ENCODE results near the gene SDHAF2.
"Not testable (repeated sequence)": the region's sequence is repeated elsewhere in the genome, so short reads cannot be mapped to it uniquely, and the experiment has no call there.

SDHAF2 gene

GRCh38 chr11:61442616-61443015, 12.7 kb downstream of the SDHAF2 start:
- ATAC-seq (replicated peaks) (no peak), DNase-seq (no peak)
- Mint-ChIP-seq H3K9me3 (no peaks in the 10 kb centered on the region), H3K4me3 (no peak overlapping the region), H3K27me3 (no peaks in the 10 kb centered on the region), H3K27ac (peak overlapping the region; percentile 31 to 52), H3K36me3 (ENCODE audit: insufficient read depth) (peaks cover 81% of the 10 kb centered on the region), H3K4me1 (ENCODE audit: low read depth in 2 of 2) (peaks cover 3 to 12% of the 10 kb centered on the region in 2 donors)

DNA sequence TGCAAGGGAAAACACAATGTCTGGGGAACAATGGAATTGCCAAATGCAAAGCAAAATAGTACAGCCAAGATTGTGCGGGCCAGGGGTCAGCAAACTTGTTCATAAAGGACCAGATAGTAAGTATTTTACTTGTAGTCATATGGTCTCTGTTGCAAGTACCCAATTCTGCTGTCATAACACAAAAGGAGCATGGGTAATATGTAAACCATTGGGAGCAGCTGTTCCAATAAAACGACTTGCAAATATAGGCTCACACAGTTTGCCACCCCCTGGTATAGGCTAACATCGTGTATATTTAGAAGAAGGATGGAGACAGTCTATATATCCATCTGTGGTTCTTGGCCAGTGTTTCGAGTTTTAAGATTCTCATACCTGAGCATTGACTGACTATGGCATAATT, 15.6 kb downstream of the SDHAF2 start:
- H3K36me3 Mint-ChIP-seq (ENCODE audit: insufficient read depth) = peaks cover 68% of the 10 kb centered on the region
- no peaks in the 10 kb centered on the region for H3K27me3 Mint-ChIP-seq
- DNase-seq (no peak), ATAC-seq (replicated peaks) (no peak)
- H3K4me1 Mint-ChIP-seq (ENCODE audit: low read depth in 2 of 2) = peaks cover 7 to 15% of the 10 kb centered on the region in 2 donors
- H3K4me3 Mint-ChIP-seq = no peak overlapping the region
- H3K27ac Mint-ChIP-seq = no peak overlapping the region
- H3K9me3 Mint-ChIP-seq = no peaks in the 10 kb centered on the region

DNA sequence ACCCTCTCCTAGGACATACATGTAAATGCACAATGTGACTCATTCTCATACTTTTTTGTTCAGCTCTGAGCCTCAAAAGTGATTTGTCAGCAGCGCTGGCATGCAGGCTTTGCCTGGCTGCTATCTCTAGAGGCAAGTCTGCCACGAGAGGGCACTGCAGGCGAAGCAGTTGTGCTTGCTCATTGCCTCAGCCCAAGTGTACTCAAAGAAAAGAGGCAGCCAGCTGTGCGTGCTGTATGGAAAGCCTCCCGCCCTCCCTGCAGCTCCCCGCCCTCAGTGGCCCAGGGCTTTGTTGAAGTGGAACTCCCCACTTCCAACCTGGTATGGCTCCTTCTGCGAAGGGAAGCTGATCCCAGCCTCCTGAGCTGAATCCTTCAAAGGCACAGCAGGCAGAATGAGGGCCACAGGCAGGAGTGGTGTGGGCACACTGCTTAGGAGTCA, 16.3 kb downstream of the SDHAF2 start:
- H3K36me3 Mint-ChIP-seq (ENCODE audit: insufficient read depth) = peaks cover 65% of the 10 kb centered on the region
- DNase-seq (peak; percentile 44 to 46 (median 46)), ATAC-seq (replicated peaks) (peak; percentile 80)
- peaks cover 7 to 15% of the 10 kb centered on the region in 2 donors for H3K4me1 Mint-ChIP-seq (ENCODE audit: low read depth in 2 of 2)
- no peaks in the 10 kb centered on the region for H3K27me3 Mint-ChIP-seq
- no peak overlapping the region for H3K27ac Mint-ChIP-seq
- H3K9me3 Mint-ChIP-seq = no peaks in the 10 kb centered on the region
- H3K4me3 Mint-ChIP-seq = no peak overlapping the region

GRCh38 chr11:61447601-61448551, 18.0 kb downstream of the SDHAF2 start:
- DNase-seq = no peak
- Mint-ChIP-seq H3K27ac (peak overlapping the region; percentile 65 to 74), H3K4me3 (no peak overlapping the region), H3K4me1 (ENCODE audit: low read depth in 2 of 2) (peaks cover 7 to 15% of the 10 kb centered on the region in 2 donors), H3K9me3 (no peaks in the 10 kb centered on the region), H3K36me3 (ENCODE audit: insufficient read depth) (peaks cover 51% of the 10 kb centered on the region), H3K27me3 (no peaks in the 10 kb centered on the region)
- ATAC-seq (replicated peaks) = no peak

DNA sequence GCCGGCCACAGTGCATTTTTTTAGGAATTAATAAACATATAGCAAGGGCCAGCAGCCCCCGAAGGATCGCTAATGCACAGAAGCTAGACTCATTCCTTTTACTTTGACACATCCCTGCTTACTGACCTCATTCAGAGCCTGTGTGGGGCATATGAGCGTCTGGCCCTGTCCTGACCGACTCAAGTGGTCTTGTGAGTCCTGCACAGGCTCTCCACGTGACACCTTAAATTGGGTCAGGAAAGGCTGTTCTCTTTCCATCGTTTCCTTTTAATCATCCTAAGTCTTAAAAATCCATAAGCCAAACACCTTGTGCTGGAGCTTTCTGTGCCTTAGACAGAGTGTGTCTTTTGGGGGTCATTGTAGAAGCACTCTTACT, 18.6 kb downstream of the SDHAF2 start:
- H3K4me3 Mint-ChIP-seq = no peak overlapping the region
- H3K27me3 Mint-ChIP-seq = no peaks in the 10 kb centered on the region
- no peaks in the 10 kb centered on the region for H3K9me3 Mint-ChIP-seq
- H3K36me3 Mint-ChIP-seq (ENCODE audit: insufficient read depth) = peaks cover 45% of the 10 kb centered on the region
- ATAC-seq (replicated peaks) (no peak), DNase-seq (no peak)
- peaks cover 7 to 9% of the 10 kb centered on the region in 2 donors for H3K4me1 Mint-ChIP-seq (ENCODE audit: low read depth in 2 of 2)
- peak overlapping the region in 1 of 2 donors; percentile 74 for H3K27ac Mint-ChIP-seq

DNA sequence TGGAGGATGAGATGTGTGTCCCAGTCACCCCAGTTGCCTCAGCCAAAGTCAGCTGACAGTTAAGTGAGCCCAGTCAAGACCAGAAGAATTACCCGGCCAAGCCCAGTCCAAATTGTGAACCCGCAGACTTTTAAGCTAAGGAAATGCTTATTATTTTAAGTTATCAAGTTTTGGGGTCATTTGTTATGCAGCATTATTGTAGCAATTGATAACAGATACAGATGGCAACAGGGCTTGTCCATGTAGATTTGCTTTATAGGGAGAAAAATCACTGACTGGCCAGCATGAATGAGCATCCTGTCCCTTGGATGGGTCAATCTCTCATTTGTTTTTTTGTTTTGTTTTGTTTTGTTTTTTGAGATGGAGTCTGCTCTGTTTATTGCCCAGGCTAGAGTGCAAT, 22.9 kb downstream of the SDHAF2 start:
- no peaks in the 10 kb centered on the region for H3K9me3 Mint-ChIP-seq
- DNase-seq (no peak), ATAC-seq (replicated peaks) (no peak)
- peaks cover 17% of the 10 kb centered on the region for H3K36me3 Mint-ChIP-seq (ENCODE audit: insufficient read depth)
- H3K27ac Mint-ChIP-seq = no peak overlapping the region
- no peak overlapping the region for H3K4me3 Mint-ChIP-seq
- H3K4me1 Mint-ChIP-seq (ENCODE audit: low read depth in 2 of 2) = peaks cover 6 to 20% of the 10 kb centered on the region in 2 donors
- no peaks in the 10 kb centered on the region for H3K27me3 Mint-ChIP-seq

DNA sequence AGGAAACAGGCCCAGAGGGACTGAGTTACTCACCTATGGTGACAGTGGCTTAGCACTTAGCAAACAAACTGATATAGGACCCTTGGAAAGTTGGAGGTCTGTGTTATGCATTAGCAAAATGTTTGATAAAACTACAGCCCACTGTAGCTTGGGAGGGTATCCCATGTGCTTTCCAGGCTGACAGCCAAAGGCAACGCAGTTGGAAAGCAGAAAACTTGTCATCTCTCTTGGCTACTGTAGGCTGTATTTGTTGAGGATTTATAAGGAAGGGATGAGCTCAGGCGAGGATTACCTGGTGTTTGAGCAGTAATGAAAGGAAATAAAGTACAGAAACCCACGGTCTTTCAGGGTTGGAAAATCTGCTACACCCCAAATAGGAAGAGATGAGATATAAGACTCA, 23.8 kb downstream of the SDHAF2 start:
- ATAC-seq (replicated peaks) = no peak
- peaks cover 12% of the 10 kb centered on the region for H3K36me3 Mint-ChIP-seq (ENCODE audit: insufficient read depth)
- H3K27me3 Mint-ChIP-seq = no peaks in the 10 kb centered on the region
- no peaks in the 10 kb centered on the region for H3K9me3 Mint-ChIP-seq
- H3K4me3 Mint-ChIP-seq = no peak overlapping the region
- no peak for DNase-seq
- peak overlapping the region in 1 of 2 donors; percentile 80 for H3K27ac Mint-ChIP-seq
- H3K4me1 Mint-ChIP-seq (ENCODE audit: low read depth in 2 of 2) = peaks cover 4 to 18% of the 10 kb centered on the region in 2 donors

- ATAC-seq (replicated peaks) (no peak), DNase-seq (no peak)
- Mint-ChIP-seq H3K36me3 (ENCODE audit: insufficient read depth) (peaks cover 10% of the 10 kb centered on the region), H3K27ac (peak overlapping the region in 1 of 2 donors; percentile 80), H3K27me3 (no peaks in the 10 kb centered on the region), H3K4me3 (no peak overlapping the region), H3K4me1 (ENCODE audit: low read depth in 2 of 2) (peaks cover 4 to 16% of the 10 kb centered on the region in 2 donors), H3K9me3 (no peaks in the 10 kb centered on the region)
These were observed 24.6 kb downstream of the SDHAF2 start for GRCh38 chr11:61454520-61454919.

GRCh38 chr11:61460474-61460881, 30.6 kb downstream of the SDHAF2 start:
- ATAC-seq (replicated peaks) = no peak
- DNase-seq = no peak
- Mint-ChIP-seq H3K27ac (peak overlapping the region; percentile 81 to 82), H3K4me1 (ENCODE audit: low read depth in 2 of 2) (peaks cover 4 to 11% of the 10 kb centered on the region in 2 donors), H3K9me3 (no peaks in the 10 kb centered on the region), H3K4me3 (no peak overlapping the region), H3K36me3 (ENCODE audit: insufficient read depth) (peaks cover 5% of the 10 kb centered on the region), H3K27me3 (no peaks in the 10 kb centered on the region)

GRCh38 chr11:61460986-61461385, 31.1 kb downstream of the SDHAF2 start:
- no peaks in the 10 kb centered on the region for H3K9me3 Mint-ChIP-seq
- no peaks in the 10 kb centered on the region for H3K27me3 Mint-ChIP-seq
- H3K27ac Mint-ChIP-seq = peak overlapping the region; percentile 81 to 82
- H3K36me3 Mint-ChIP-seq (ENCODE audit: insufficient read depth) = peaks cover 5% of the 10 kb centered on the region
- H3K4me1 Mint-ChIP-seq (ENCODE audit: low read depth in 2 of 2) = peaks cover 4 to 11% of the 10 kb centered on the region in 2 donors
- no peak for ATAC-seq (replicated peaks)
- no peak overlapping the region for H3K4me3 Mint-ChIP-seq
- no peak for DNase-seq

DNA sequence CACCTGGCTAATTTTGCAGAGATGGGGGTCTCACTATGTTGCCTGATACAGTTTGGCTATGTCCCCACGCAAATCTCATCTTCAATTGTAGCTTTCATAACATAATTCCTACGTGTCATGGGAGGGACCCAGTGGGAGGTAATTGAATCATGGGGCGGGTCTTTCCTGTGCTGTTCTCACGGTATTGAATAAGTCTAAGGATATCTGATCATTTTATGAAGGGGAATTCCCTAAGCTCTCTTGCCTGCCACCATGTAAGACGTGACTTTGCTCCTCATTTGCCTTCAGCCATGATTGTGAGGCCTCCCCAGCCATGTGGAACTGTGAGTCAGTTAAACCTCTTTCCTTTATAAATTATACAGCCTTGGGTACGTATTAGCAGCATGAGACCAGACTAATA, 37.7 kb downstream of the SDHAF2 start:
- H3K27ac Mint-ChIP-seq = peak overlapping the region in 1 of 2 donors; percentile 58
- not testable (repeated sequence) for H3K27me3 Mint-ChIP-seq; DNase-seq; H3K4me3 Mint-ChIP-seq; ATAC-seq (replicated peaks); H3K4me1 Mint-ChIP-seq (ENCODE audit: low read depth in 2 of 2); H3K9me3 Mint-ChIP-seq
- peaks cover 19% of the 10 kb centered on the region for H3K36me3 Mint-ChIP-seq (ENCODE audit: insufficient read depth)

DNA sequence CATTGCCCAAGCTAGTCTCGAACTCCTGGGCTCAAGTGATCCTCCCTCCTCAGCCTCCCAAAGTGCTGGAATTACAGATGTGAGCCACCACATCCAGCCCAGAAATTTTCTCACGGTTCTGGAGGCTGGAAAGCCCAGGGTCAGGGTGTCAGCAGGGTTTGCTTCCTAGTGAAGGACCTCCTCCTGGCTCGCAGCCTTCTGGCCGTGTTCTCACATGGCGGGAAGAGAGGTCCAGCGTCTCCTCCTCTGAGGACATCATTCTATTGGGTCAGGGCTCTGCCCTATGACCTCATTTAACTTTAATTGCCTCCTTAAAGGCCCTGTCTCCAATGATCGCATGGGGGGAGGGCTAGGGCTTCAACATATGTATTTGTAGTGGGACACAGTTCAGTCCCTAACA, 38.1 kb downstream of the SDHAF2 start:
- H3K9me3 Mint-ChIP-seq = no peaks in the 10 kb centered on the region
- DNase-seq (no peak), ATAC-seq (replicated peaks) (no peak)
- H3K27ac Mint-ChIP-seq = peak overlapping the region in 1 of 2 donors; percentile 58
- no peaks in the 10 kb centered on the region for H3K27me3 Mint-ChIP-seq
- no peak overlapping the region for H3K4me3 Mint-ChIP-seq
- no peaks in the 10 kb centered on the region for H3K4me1 Mint-ChIP-seq (ENCODE audit: low read depth in 2 of 2)
- peaks cover 22% of the 10 kb centered on the region for H3K36me3 Mint-ChIP-seq (ENCODE audit: insufficient read depth)

GRCh38 chr11:61472282-61472681, 42.4 kb downstream of the SDHAF2 start:
- ATAC-seq (replicated peaks) (no peak), DNase-seq (no peak)
- Mint-ChIP-seq H3K4me3 (no peak overlapping the region), H3K36me3 (ENCODE audit: insufficient read depth) (peaks cover 26% of the 10 kb centered on the region), H3K27me3 (no peaks in the 10 kb centered on the region), H3K9me3 (no peaks in the 10 kb centered on the region), H3K4me1 (ENCODE audit: low read depth in 2 of 2) (no peaks in the 10 kb centered on the region), H3K27ac (peak overlapping the region in 1 of 2 donors; percentile 23)

GRCh38 chr11:61472868-61473267, 42.9 kb downstream of the SDHAF2 start:
- H3K4me3 Mint-ChIP-seq = no peak overlapping the region
- H3K4me1 Mint-ChIP-seq (ENCODE audit: low read depth in 2 of 2) = peaks cover 1 to 2% of the 10 kb centered on the region in 2 donors
- peaks cover 0 to 2% of the 10 kb centered on the region in 2 donors for H3K27me3 Mint-ChIP-seq
- no peak overlapping the region for H3K27ac Mint-ChIP-seq
- no peaks in the 10 kb centered on the region for H3K9me3 Mint-ChIP-seq
- no peak for ATAC-seq (replicated peaks)
- H3K36me3 Mint-ChIP-seq (ENCODE audit: insufficient read depth) = peaks cover 24% of the 10 kb centered on the region
- DNase-seq = no peak

All from effector memory CD8-positive, alpha-beta T cell (primary cell).